Fibroblast of lung (primary cell): Measurements from ENCODE around the gene MTIF3. TPM values are rescaled to one million over a fixed set of nuclear protein-coding genes. Genes with fewer than 3 reads are reported as not detected.

ENCODE experiments used
- DNase-seq, 2 donors: peaks; one replicate each; pipeline versions ENCODE4 v3.0.0 to v3.0.0-alpha.2; 2010; ENCODE audit warnings: low read depth in 2 of 2
- H2AFZ ChIP-seq: 2 replicates; pipeline ENCODE4 v1.5.1; 2012; ENCODE audit warnings: low read length, control low read depth, inconsistent platforms
- H3K27ac ChIP-seq: 2 replicates; pipeline ENCODE4 v1.5.1; 2011; ENCODE audit warnings: low read length, control low read depth; ENCODE audit not compliant: insufficient read depth
- H3K27me3 ChIP-seq: 2 replicates; pipeline ENCODE4 v1.5.1; 2011; ENCODE audit warnings: mild to moderate bottlenecking, low read length; ENCODE audit not compliant: control insufficient read depth, insufficient read depth
- H3K36me3 ChIP-seq: 2 replicates; pipeline ENCODE4 v1.5.1; 2011; ENCODE audit warnings: low read length; ENCODE audit not compliant: control insufficient read depth, insufficient read depth
- H3K4me1 ChIP-seq: 2 replicates; pipeline ENCODE4 v1.5.1; 2011; ENCODE audit warnings: low read length; ENCODE audit not compliant: control insufficient read depth, insufficient read depth; ENCODE audit errors: extremely low read depth
- H3K4me2 ChIP-seq: 2 replicates; pipeline ENCODE4 v1.5.1; 2011; ENCODE audit warnings: low read length, control low read depth; ENCODE audit not compliant: insufficient read depth; ENCODE audit errors: extremely low read depth
- H3K4me3 ChIP-seq, 4 experiments: fragments of 200-600 bp in 1 of 4; sonication (generic) in 1 of 4; replicated peaks in 1 of 4; 2 replicates each; pipeline ENCODE4 v1.5.1; 2011 to 2016; ENCODE audit warnings: low read length in 4 of 4, low read depth in 3 of 4, mild to moderate bottlenecking in 3 of 4, control low read depth in 2 of 4, inconsistent platforms in 1 of 4, mixed read lengths in 1 of 4; ENCODE audit not compliant: insufficient read depth in 1 of 4; ENCODE audit errors: control extremely low read depth in 1 of 4
- H3K79me2 ChIP-seq: 2 replicates; pipeline ENCODE4 v1.5.1; 2012; ENCODE audit warnings: mild to moderate bottlenecking, low read length, inconsistent platforms; ENCODE audit not compliant: control insufficient read depth, insufficient read depth
- H3K9ac ChIP-seq: 2 replicates; pipeline ENCODE4 v1.5.1; 2011; ENCODE audit warnings: mild to moderate bottlenecking, low read length, control low read depth; ENCODE audit not compliant: insufficient read depth
- H3K9me3 ChIP-seq: 2 replicates; pipeline ENCODE4 v1.5.1; 2012; ENCODE audit warnings: low read depth, low read length; ENCODE audit not compliant: control insufficient read depth, insufficient read depth
- H4K20me1 ChIP-seq: 2 replicates; pipeline ENCODE4 v1.5.1; 2011; ENCODE audit warnings: low read length; ENCODE audit not compliant: control insufficient read depth, insufficient read depth; ENCODE audit errors: extremely low read depth
- CTCF ChIP-seq, 2 donors: IDR thresholded peaks in 1 of 2; conservative IDR thresholded peaks in 1 of 2; 1 replicate in 1 of 2; 2 replicates in 1 of 2; pipeline ENCODE4 v1.5.1; 2011 to 2012; ENCODE audit warnings: low read length in 2 of 2, control low read depth in 1 of 2, inconsistent platforms in 1 of 2, low read depth in 1 of 2, mild to moderate bottlenecking in 1 of 2
- EZH2 ChIP-seq: IDR thresholded peaks from 2 replicates; pipeline ENCODE4 v1.5.1; 2012; ENCODE audit warnings: low read length, control low read depth, mild to moderate bottlenecking; ENCODE audit errors: missing control alignments
- polyA minus RNA-seq: library from RNA; depleted of rRNA, polyadenylated mRNA; stranded (reverse); fragments of >200 nt; gene quantifications from 2 replicates; pipeline ENCODE4 v1.2.3, GENCODE V29; 2011; ENCODE audit warnings: low replicate concordance
- polyA plus RNA-seq, 2 donors: library from polyadenylated mRNA; depleted of rRNA in 1 of 2; stranded (reverse) in 1 of 2; unstranded in 1 of 2; fragments of >200 nt; gene quantifications; 2 replicates each; pipeline ENCODE4 v1.2.1, GENCODE V29; 2011 to 2012; ENCODE audit warnings: missing spikeins in 1 of 2
- total RNA-seq: library from RNA; depleted of rRNA; stranded (reverse); fragments of >200 nt; gene quantifications from 2 replicates; pipeline ENCODE4 v1.2.1, GENCODE V29; 2014

MTIF3 gene
- 82.2 and 92.3 TPM in 2 replicates for total RNA-seq
- polyA plus RNA-seq = 83.3 and 90.0 TPM in 2 replicates
- 40.2 and 47.1 TPM in 2 replicates for polyA plus RNA-seq (2012)
- 6.2 TPM in 1 of 2 replicates, not detected in the other for polyA minus RNA-seq

- H3K4me1 ChIP-seq = no peaks in the 10 kb centered on the region
- H3K4me3 ChIP-seq = peak within 1 kb of the TSS; percentile 90 to 99 (median 94)
- H3K27me3 ChIP-seq = no peaks in the 10 kb centered on the region
- H3K79me2 ChIP-seq = peaks cover 24% of the 10 kb centered on the region
- H4K20me1 ChIP-seq = no peaks in the 10 kb centered on the region
- H2AFZ ChIP-seq = peak within 1 kb of the TSS; percentile 95
- peak within 1 kb of the TSS; percentile 85 for H3K9ac ChIP-seq
- H3K4me2 ChIP-seq = peak within 1 kb of the TSS; percentile 94
- peak; percentile 90 to 95 for DNase-seq
- TF ChIP-seq CTCF (conservative IDR thresholded peaks at IDR 0.05 in 1 of 2, IDR thresholded peaks at IDR 0.05 in 1 of 2; ENCODE audit: low read depth in 1 of 2, low read length in 2 of 2) (peak in 1 of 2 donors; percentile 3), EZH2 (no peak)
- H3K36me3 ChIP-seq = no peaks in the 10 kb centered on the region
- H3K27ac ChIP-seq = peak within 1 kb of the TSS; percentile 92
- no peaks in the 10 kb centered on the region for H3K9me3 ChIP-seq
These were observed at the start of gene MTIF3 for GRCh38 chr13:27449936-27450828. Gene MTIF3, minus strand, starts transcription at chr13:27450564. Its CDS starts 10,116 bp downstream, at chr13:27440448.

DNA sequence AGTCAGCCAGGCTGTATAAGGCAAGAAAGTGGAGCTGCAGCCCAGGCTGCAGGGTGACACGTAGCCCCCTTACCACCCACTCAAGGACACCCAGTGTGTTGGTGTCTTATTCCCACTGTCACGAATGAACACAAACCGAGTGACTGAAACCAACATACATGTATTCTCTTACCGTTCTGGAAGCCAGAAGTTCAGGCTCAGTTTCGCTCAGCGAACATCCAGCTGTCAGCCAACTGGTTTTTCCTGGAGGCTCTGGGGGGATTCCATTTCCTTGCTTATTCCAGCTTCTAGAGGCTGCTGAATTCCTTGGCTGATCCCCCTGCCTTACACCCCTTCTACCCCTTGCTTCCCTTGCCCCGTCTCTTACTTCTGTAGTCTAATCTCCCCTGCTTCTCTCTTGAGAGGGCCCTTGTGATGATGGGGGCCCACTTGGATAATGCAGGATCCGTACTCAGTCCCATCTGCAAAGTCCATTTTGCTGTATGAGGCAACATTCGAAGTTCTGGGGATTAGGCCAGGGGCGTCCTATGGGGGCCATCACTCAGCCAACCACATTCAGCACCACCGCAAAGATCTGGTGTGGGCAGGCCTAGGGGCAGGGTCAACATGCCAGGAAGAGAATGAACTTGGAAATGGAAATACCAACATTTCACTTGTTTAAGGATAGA, 47.3 kb upstream of the MTIF3 start:
- Histone ChIP-seq H3K79me2 (no peaks in the 10 kb centered on the region), H3K27ac (no peak overlapping the region), H3K9me3 (no peaks in the 10 kb centered on the region), H4K20me1 (no peaks in the 10 kb centered on the region), H3K27me3 (no peaks in the 10 kb centered on the region), H2AFZ (no peak overlapping the region), H3K9ac (no peak overlapping the region), H3K4me1 (no peaks in the 10 kb centered on the region), H3K4me2 (no peak overlapping the region), H3K36me3 (no peaks in the 10 kb centered on the region), H3K4me3 (no peak overlapping the region)
- no peak for TF ChIP-seq CTCF (conservative IDR thresholded peaks at IDR 0.05 in 1 of 2, IDR thresholded peaks at IDR 0.05 in 1 of 2; ENCODE audit: low read depth in 1 of 2, low read length in 2 of 2)
- TF ChIP-seq EZH2 = no peak
- no peak for DNase-seq
